ENCODE results near the gene C1GALT1. TPM values are rescaled to one million over a fixed set of nuclear protein-coding genes. Genes with fewer than 3 reads are reported as not detected.

The C1GALT1 gene
- total and polyA plus RNA-seq, 2 donors (not counting 1 experiment from before 2014, with no cell fraction given): 12.4 to 66.8 TPM

DNA sequence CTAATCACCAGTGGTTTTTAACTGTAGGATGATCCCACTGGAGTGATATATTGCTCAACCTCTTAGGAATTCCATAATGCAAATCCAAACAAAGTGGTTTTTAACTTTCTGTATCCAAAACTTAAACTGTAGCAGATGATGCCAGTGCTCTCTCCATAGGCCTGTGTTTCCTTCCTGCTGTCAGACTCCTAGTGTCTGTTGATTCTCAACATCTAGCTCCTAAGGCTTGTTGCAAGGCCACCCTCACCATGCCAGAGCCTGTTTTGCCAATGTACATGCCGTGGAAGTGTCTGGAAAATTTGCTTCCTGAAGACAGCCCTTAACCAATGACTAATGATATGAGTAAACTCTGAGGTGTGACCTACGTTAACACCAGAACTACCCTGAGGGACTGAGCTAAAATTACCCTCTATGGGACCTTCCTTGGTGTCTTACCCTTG, 39.3 kb downstream of the C1GALT1 start:
- TF ChIP-seq, protein P1, sequence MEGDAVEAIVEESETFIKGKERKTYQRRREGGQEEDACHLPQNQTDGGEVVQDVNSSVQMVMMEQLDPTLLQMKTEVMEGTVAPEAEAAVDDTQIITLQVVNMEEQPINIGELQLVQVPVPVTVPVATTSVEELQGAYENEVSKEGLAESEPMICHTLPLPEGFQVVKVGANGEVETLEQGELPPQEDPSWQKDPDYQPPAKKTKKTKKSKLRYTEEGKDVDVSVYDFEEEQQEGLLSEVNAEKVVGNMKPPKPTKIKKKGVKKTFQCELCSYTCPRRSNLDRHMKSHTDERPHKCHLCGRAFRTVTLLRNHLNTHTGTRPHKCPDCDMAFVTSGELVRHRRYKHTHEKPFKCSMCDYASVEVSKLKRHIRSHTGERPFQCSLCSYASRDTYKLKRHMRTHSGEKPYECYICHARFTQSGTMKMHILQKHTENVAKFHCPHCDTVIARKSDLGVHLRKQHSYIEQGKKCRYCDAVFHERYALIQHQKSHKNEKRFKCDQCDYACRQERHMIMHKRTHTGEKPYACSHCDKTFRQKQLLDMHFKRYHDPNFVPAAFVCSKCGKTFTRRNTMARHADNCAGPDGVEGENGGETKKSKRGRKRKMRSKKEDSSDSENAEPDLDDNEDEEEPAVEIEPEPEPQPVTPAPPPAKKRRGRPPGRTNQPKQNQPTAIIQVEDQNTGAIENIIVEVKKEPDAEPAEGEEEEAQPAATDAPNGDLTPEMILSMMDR (IDR thresholded peaks at IDR 0.05): no peak
- no peak for TF ChIP-seq EZH2 (IDR thresholded peaks at IDR 0.05; ENCODE audit: borderline replicate concordance, insufficient read depth, low read depth, low read length, poor library complexity, severe bottlenecking)
- H3K9ac ChIP-seq (ENCODE audit: low read length): no peak overlapping the region
- peaks cover 3 to 24% of the 10 kb centered on the region in 2 experiments for H3K36me3 ChIP-seq (replicated peaks in 1 of 2; ENCODE audit: control extremely low read depth in 1 of 2, control insufficient read depth in 1 of 2, extremely low read depth in 1 of 2, insufficient read depth in 2 of 2, low read length in 1 of 2)
- no peaks in the 10 kb centered on the region for H3K4me1 ChIP-seq (ENCODE audit: control insufficient read depth in 2 of 2, insufficient read depth in 2 of 2, low read length in 2 of 2)
- no peaks in the 10 kb centered on the region for H3K9me3 Mint-ChIP-seq (ENCODE audit: insufficient read depth)
- 60% methylated on average over 2 of the region's 2 CpGs for WGBS (ENCODE audit: insufficient coverage)
- intact Hi-C loops (cut with micrococcal nuclease): no loop called here
- peaks cover 25% of the 10 kb centered on the region for H3K4me1 Mint-ChIP-seq
- no peak overlapping the region for H3K4me3 ChIP-seq (ENCODE audit: control extremely low read depth in 1 of 5, extremely low read depth in 1 of 5, insufficient read depth in 1 of 5, low read depth in 2 of 5, low read length in 4 of 5)
- H3K4me2 ChIP-seq (replicated peaks; ENCODE audit: low read depth, low read length, poor library complexity, severe bottlenecking): no peak overlapping the region
- ATAC-seq (ENCODE audit: low read depth) (no peak), DNase-seq (no peak)
- no peaks in the 10 kb centered on the region for H3K9me3 ChIP-seq (ENCODE audit: control extremely low read depth in 1 of 3, control insufficient read depth in 2 of 3, insufficient read depth in 1 of 3, low read length in 2 of 3)
- H3K27ac Mint-ChIP-seq: peak overlapping the region; percentile 15
- ChIA-PET POLR2A (no interaction called here), CTCF (interaction anchor here (1.9 kb wide), 1 partner anchor 15 kb away, joined by 6 read pairs; no protein-coding TSS in a partner anchor)
- no peak overlapping the region for H2AFZ ChIP-seq (ENCODE audit: insufficient read depth, low read depth, low read length, poor library complexity, severe bottlenecking)
- no peaks in the 10 kb centered on the region for H3K27me3 Mint-ChIP-seq
- peaks cover 71% of the 10 kb centered on the region for H3K79me2 ChIP-seq (ENCODE audit: control insufficient read depth, insufficient read depth, low read length)
- peaks cover 12% of the 10 kb centered on the region for H4K20me1 ChIP-seq (ENCODE audit: control insufficient read depth, insufficient read depth, low read length, poor library complexity, severe bottlenecking)
- no peaks in the 10 kb centered on the region for H3K27me3 ChIP-seq (replicated peaks in 1 of 4; ENCODE audit: control extremely low read depth in 1 of 4, control insufficient read depth in 3 of 4, insufficient read depth in 4 of 4, low read length in 3 of 4)
- H3K4me3 Mint-ChIP-seq: no peak overlapping the region
- no peak overlapping the region for H3K27ac ChIP-seq (ENCODE audit: low read length in 2 of 2)

DNA sequence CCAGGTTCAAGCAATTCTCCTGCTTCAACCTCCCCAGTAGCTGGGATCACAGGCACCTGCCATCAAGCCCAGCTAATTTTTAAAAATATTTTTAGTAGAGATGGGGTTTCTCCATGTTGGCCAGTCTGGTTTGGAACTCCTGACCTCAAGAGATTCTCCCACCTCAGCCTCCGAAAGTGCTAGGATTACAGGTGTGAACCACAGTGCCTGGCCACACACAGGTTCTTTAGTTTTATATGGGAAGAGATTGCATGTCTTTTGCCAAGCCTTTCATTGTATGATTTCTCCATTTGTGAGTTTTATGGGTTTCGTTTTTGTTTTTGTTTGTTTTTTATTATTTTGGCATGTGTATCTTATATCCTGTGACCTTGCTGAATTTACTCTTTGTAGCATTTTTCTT, 40.9 kb downstream of the C1GALT1 start:
- peaks cover 17% of the 10 kb centered on the region for H3K4me1 Mint-ChIP-seq
- H2AFZ ChIP-seq (ENCODE audit: insufficient read depth, low read depth, low read length, poor library complexity, severe bottlenecking): no peak overlapping the region
- no peaks in the 10 kb centered on the region for H3K4me1 ChIP-seq (ENCODE audit: control insufficient read depth in 2 of 2, insufficient read depth in 2 of 2, low read length in 2 of 2)
- no peak for ATAC-seq (ENCODE audit: low read depth)
- no peak for DNase-seq
- WGBS (ENCODE audit: insufficient coverage): no CpG with 5 or more reads among the region's 2 CpGs
- H3K4me2 ChIP-seq (replicated peaks; ENCODE audit: low read depth, low read length, poor library complexity, severe bottlenecking): no peak overlapping the region
- H4K20me1 ChIP-seq (ENCODE audit: control insufficient read depth, insufficient read depth, low read length, poor library complexity, severe bottlenecking): peaks cover 6% of the 10 kb centered on the region
- no peaks in the 10 kb centered on the region for H3K27me3 Mint-ChIP-seq
- H3K79me2 ChIP-seq (ENCODE audit: control insufficient read depth, insufficient read depth, low read length): peaks cover 61% of the 10 kb centered on the region
- H3K9me3 Mint-ChIP-seq (ENCODE audit: insufficient read depth): no peaks in the 10 kb centered on the region
- no peak for TF ChIP-seq EZH2 (IDR thresholded peaks at IDR 0.05; ENCODE audit: borderline replicate concordance, insufficient read depth, low read depth, low read length, poor library complexity, severe bottlenecking)
- TF ChIP-seq, protein P1 (IDR thresholded peaks at IDR 0.05): no peak
- H3K9me3 ChIP-seq (ENCODE audit: control extremely low read depth in 1 of 3, control insufficient read depth in 2 of 3, insufficient read depth in 1 of 3, low read length in 2 of 3): peaks cover 0 to 6% (median 0%) of the 10 kb centered on the region in 3 donors
- H3K4me3 ChIP-seq (ENCODE audit: control extremely low read depth in 1 of 5, extremely low read depth in 1 of 5, insufficient read depth in 1 of 5, low read depth in 2 of 5, low read length in 4 of 5): no peak overlapping the region
- no peak overlapping the region for H3K27ac Mint-ChIP-seq
- no peak overlapping the region for H3K27ac ChIP-seq (ENCODE audit: low read length in 2 of 2)
- no peak overlapping the region for H3K4me3 Mint-ChIP-seq
- no peak overlapping the region for H3K9ac ChIP-seq (ENCODE audit: low read length)
- peaks cover 3 to 11% of the 10 kb centered on the region in 2 experiments for H3K36me3 ChIP-seq (replicated peaks in 1 of 2; ENCODE audit: control extremely low read depth in 1 of 2, control insufficient read depth in 1 of 2, extremely low read depth in 1 of 2, insufficient read depth in 2 of 2, low read length in 1 of 2)
- H3K27me3 ChIP-seq (replicated peaks in 1 of 4; ENCODE audit: control extremely low read depth in 1 of 4, control insufficient read depth in 3 of 4, insufficient read depth in 4 of 4, low read length in 3 of 4): no peaks in the 10 kb centered on the region
- POLR2A ChIA-PET: no interaction called here
- CTCF ChIA-PET: no interaction called here
- intact Hi-C loops (cut with micrococcal nuclease): no loop called here
